NOMO-1 treated with dmso at 0.1 percent for 144 hours (cell line): ENCODE results near the gene SOBP.
"Not testable (repeated sequence)": the region's sequence is repeated elsewhere in the genome, so short reads cannot be mapped to it uniquely, and the experiment has no call there.

ENCODE experiments used
- DNase-seq: peaks from one replicate; lab custom pipeline; 2025; ENCODE audit not compliant: unreplicated experiment; lab: John Stamatoyannopoulos, UW

SOBP gene, protein sequence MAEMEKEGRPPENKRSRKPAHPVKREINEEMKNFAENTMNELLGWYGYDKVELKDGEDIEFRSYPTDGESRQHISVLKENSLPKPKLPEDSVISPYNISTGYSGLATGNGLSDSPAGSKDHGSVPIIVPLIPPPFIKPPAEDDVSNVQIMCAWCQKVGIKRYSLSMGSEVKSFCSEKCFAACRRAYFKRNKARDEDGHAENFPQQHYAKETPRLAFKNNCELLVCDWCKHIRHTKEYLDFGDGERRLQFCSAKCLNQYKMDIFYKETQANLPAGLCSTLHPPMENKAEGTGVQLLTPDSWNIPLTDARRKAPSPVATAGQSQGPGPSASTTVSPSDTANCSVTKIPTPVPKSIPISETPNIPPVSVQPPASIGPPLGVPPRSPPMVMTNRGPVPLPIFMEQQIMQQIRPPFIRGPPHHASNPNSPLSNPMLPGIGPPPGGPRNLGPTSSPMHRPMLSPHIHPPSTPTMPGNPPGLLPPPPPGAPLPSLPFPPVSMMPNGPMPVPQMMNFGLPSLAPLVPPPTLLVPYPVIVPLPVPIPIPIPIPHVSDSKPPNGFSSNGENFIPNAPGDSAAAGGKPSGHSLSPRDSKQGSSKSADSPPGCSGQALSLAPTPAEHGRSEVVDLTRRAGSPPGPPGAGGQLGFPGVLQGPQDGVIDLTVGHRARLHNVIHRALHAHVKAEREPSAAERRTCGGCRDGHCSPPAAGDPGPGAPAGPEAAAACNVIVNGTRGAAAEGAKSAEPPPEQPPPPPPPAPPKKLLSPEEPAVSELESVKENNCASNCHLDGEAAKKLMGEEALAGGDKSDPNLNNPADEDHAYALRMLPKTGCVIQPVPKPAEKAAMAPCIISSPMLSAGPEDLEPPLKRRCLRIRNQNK

DNA sequence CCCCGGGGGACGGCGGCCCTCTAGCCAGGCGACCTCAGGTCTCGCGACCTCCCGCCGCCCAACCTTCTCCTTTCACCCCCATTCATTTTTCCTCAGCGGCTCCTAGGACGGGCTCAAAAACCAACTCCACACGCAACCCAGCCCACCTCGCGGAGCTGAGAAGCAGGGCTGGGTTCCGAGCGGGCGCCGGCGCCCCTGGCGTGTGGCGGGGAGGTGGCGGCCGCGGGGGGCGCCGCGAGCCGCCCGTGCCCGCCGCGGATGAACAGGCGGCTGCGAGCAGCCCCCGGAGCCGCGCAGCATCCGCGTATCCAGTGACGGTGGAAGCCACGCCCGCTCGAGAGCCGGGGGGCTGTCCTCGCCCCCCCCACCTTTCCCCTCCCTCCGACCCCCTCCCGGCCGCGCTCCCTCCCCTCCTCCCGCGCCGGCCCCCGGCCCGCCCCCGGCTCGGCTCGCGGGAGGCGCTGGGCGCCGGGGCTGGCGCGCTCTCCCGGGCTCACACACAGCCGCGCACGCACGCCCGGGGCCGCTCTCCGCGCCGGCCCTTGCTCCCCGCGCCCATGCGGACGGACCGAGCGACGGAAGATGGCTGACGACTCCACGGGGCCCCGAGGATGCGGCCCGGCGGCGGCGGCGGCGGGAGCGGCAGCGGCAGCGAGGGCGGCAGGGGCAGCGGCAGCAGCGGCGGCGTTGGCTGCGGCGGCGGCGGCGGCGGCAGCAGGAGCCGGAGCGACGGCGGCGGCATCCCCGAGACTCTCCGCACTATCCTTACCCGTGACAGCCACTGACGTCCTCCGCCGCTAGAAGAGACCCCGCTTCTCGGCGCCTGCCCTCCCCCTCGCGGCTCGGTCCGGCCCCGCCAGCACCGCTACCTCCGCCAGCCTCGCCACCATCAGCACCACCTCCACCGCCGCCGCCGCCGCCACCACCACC, at the start of gene SOBP:
Gene SOBP (plus strand): TSS at position 482 of the 930 bp plus-strand sequence. CDS start 500 bp downstream, outside the sequence.
- DNase-seq: no peak

DNA sequence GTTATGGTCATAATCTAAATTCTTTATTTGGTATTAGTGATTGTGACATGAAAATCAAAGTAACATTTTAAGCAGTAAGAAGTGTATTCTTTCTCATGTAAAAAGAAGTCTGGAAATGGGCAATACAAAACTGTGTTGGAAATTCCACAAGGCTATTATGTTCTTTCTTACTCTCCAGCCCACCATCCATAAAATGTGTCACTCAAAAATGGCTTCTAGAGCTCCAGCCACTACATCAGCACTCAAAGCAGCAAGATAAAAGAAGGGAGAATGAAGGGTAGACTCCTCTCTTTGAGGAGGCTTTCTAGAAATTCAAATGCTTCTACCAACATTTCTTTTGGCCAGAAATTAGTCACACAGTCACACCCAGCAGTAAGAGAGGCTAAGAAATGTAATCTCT, 49.0 kb upstream of the SOBP start:
- DNase-seq: no peak

DNA sequence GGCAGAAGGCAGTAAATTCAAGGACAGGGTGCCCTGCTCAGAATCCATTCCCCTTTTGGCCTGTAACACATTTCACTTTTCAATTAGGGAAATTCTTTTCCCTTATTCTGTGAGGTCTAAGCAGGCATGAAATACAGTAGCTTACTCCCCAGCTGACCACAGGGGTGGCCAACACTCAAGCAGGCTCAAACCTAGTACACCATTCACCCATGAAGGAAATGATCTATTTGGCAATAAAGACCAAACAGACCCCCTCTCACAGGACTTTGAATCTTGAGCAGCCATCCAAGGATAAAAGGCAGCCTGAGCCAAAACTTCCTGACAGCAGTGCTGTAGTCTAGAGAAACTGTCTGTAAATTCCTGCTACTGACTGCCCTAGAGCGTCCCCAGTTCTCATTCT, 48.2 kb upstream of the SOBP start:
- no peak for DNase-seq

DNA sequence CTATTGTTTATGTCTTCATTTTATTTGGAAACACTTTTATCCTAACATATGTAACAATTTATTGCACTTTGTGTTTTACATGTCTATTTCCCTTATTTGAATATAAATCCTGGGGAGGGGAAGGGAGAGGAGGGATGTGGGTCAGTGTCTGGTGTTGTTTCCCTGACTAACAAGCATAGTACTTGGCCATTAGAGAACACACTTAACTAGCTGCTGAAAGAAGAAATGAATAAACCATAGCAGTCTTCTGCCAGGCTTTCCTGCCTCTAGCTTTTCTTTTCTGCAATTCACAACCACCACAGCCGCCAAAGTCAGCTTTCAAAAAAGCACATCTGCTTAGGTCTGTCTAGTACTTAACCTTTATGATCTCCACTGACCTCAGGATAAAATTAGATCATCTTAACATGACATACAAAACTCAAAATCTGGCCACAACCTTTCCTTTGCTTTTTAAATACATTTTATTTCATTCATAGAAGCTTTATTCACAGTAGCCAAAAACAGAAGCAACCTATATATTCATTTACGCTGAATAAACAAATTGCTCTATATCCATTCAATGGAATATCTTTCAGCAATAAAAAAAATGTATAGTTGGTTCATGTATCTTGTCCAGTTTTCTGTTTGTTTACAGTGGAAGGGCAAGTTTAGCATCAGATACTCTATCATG, 46.8 kb upstream of the SOBP start:
- no peak for DNase-seq

DNA sequence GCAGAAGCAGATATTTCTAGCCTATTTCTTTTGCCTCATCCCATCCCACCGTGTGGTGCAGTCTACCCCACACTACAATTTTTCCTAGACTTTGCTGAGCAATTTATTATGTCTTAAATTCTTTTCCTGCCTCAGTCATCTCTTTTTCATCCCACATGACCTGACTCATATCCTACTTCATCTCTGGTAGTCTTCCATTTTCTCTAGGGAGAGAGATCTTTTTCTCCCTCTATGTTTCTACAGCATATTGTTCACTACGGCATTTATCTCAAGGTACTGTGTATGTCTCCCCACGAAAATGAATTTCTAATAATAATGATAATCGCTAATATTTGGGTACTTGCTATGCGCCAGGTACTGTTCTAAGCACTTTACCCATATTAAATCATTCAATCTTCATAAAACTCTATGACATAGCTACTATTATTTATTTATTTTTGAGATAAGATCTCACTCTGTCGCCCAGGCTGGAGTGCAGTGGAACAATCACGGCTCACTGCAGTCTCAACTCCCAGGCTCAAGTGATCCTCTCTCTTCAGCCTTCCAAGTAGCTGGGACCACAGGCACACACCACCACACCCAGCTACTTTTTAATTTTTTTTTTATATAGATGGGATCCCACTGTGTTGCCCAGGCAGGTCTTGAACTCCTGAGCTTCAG, 46.2 kb upstream of the SOBP start:
- DNase-seq: no peak

DNA sequence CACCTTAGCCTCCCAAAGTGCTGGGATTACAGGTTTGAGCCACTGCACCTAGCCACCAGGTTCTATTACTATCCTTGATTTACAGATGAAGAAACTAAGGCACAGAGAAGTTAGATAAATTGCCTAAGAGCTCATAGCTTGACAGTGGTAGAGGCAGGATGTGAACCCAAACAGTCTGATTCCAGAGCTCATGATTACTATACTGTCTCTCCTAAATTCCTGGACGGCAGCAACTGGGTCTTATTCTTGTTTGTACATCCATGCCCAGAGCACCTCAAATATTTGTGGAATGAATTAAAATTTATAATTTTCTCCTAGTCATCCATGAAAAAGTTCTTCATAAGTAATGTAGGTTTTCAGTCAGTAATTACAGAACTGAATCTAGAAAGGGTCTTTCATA, 45.6 kb upstream of the SOBP start:
- no peak for DNase-seq

DNA sequence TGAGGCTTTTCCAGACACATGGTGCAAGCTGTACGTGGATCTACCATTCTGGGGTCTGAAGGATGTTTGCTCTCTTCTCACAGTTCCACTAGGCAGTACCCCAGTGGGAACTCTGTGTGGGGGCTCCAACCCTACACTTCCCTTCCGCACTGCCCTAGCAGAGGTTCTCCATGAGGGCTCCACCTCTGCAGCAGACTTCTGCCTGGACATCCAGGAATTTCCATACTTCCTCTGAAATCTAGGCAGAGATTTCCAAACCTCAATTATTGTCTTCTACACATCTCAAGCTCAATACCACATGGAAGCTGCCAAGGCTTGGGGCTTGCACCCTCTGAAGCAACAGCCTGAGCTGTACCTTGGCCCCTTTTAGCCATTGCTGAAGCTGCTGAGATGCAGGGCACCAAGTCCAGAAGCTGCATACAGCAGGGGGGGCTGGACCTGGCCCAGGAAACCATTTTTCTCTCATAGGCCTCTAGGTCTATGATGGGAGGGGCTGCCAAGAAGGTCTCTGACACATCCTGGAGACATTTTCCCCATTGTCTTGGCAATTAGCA, 42.2 kb upstream of the SOBP start:
- no peak for DNase-seq

DNA sequence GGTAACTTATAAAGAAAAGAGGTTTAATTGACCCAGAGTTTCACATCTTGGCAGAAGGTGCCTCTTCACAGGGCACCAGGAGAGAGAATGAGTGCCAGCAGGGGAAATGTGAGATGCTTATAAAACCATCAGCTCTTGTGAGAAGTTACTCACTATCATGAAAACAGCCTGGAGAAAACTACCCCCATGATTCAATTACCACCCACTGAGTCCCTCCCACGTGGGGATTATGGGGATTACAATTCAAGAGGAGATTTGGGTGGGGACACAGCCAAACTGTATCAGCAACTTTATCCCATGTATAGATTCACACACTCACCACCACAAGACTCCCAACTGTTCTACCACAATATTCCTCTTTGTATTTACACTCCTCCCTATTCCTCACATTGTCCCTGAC, 41.1 kb upstream of the SOBP start:
- no peak for DNase-seq

DNA sequence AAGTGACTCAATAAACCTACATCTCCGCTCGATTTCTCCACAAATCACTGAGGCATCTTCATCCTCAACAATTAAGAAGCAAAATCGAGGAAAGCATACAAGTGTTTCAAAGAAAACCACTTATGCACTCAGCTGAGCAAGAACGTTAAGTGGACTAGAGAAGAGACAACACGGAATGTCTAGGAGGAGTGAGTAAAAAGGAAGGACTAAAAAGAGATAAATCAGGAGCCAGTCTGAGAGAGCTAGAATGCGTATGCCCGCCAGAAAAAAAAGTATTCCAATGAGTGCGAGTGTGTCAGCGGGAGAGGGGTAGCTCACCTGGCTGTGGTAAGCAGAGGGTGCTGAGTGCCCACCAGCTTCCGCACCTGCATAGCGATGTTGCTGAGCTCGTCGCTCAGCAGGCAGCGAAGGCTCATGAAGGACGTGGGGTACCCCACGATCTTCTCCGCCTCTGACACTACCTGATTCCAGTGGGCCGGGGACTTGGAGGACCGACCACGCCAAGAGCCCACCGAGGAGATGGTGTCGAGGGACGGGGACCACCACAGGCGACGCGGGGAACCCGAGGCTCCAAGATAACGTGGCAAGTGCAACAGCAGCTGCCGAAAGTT, 31.1 kb upstream of the SOBP start:
- DNase-seq: no peak

DNA sequence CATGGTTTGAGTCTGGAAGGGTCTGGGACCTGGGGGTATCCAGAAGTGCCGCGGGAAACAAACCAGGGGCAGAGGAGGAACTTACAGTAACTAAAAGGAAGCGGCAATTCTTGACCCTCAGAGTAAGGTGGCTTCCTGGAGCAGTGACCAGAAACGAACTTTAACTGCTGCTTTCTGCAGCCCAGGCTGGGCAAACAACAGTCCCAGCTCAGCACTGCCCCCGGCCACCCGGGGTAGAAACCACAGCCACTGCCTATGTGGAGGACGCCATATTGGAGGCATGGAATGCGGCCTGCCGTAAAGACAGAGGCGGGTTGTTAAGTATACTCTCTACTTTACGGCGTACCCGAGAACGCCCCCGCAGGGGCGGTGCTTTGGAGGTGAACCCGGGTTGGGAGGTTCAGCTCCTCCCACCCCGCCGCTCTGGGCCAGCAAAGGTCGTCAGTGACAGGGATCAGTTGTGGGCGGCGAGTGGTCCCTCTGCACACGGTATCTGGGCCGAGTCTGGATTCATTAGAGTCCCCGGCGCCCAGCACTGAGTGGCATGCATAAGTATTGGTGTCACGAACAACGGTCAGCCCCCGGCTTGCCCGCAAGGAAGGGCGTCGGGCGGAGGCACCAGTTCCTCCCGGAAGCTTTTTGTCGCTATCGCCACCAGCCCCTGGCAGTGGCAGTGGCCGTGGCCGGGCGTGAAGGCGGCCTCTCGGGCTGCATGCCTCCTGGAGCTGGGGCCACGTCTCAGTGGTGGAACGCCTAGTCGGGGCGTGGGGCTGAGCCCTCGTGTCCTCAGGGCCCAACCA, 30.4 kb upstream of the SOBP start, which contains the start of gene PDSS2:
Gene PDSS2 (minus strand): TSS at position 282 of the 800 bp plus-strand sequence. CDS start 279 bp downstream, at position 3.
- DNase-seq: peak; percentile 96

DNA sequence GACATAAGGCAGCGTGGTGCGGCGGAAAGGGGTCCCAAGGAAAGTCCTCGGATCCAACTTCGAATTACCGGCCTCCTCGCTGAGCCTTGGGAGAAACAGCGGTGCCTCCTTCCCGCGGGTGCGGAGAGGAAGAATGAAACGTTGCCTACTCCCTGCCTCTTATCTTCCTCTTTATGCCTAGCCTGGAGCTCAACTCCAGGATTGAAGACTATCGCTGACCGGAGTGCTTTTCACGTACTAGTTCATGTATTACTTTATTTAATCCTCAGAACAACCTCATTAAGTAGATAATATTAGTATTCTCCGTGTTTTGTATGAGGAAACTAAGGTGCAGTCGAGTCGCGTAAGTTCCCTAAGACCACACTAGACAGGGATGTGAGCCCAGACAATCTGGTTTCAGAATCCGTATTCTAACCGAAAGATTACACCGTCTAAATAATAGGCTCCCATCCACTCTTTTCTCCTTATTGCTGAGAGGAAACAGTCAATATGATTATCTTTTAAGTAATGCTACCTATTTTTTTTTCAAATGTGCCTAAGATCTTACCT, 29.8 kb upstream of the SOBP start:
- peak; percentile 68 for DNase-seq

DNA sequence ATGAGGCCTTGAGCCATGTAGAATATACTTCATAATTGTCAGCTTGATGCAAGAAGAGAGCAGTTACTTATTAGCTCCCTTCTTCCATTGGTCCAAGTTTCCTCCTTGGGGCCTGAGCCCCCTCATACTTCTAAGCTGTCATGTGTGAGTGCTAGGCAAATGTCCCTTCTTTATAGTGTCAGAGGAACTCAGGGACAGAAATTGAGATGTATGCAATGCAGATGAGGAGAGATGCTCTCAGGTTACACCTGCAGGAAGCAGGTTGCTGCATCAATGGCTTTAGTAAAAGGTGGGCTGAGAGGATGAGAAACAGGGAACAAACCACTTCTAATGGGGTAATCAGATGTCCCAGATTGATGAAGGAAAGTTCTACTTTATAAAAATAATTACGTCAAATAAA, 23.9 kb upstream of the SOBP start:
- DNase-seq: no peak

DNA sequence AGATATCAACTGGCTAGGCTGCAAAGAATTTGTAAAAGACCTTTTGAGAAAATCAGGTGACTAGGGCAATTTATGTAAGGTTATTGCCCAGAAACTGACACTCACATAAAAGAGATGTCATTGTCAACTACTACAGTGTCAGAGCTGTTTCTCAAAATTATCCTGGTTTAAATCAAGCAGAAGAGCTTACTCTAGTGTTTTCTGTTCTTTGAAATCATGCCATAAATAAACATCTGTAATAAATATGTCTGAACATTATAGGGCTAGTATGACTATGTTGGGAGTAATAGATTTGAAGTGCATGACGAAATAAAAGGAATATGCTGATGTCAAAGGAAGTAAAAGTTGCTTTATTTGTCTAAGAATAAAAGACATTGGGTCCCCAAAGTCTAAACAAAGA, 19.6 kb upstream of the SOBP start:
- DNase-seq: no peak

DNA sequence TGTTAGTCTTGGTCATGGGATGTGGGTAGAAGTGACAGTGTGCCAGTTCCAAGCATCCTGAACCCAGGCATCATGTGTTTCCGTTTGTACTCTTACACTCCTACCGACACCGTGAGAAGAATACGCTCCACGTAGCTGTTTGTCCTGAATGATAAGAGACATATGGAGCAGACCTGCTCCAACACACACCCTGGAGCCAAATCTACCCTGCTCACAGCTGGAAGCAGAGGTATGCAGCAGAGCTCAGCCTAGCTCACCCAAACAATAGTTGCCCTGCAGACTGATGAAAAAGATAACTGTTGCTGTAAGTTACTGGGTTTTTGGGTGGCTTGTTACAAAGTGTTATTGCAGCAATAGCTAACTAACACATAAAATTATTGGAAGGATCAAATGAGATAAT, 16.3 kb upstream of the SOBP start:
- DNase-seq: no peak

DNA sequence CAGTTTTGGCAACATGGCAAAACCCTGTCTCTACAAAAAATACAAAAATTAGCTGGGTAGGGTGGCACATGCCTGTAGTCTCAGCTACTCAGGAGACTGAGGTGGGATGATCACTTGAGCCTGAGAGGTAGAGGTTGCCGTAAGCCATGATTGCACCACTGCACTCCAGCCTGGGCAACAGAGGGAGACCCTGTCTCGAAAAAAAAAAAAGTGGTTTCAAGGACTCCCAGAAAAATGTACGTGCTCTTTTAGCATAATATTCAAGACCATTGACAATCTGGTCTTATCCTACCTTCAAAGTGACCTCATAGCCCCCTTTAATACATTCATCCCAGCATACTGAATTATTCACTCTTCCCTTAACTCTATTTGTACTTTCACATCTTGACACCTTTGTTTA, 14.6 kb upstream of the SOBP start:
- not testable (repeated sequence) for DNase-seq

DNA sequence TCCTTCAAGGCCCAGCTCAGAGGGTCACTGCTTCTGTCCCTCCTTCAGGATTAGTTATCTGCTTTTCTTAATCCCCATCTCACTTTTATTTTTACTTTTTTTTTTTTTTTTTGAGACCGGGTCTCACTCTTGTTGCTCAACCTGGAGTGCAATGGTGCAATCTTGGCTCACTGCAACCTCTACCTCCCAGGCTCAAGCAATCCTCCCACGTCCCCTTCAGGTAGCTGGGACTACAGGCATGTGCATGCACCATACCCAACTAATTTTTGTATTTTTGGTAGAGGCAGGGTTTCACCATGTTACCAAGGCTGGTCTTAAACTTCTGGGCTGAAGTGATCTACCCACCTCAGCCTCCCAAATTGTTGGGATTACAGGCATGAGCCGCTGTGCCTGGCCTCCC, 14.1 kb upstream of the SOBP start:
- not testable (repeated sequence) for DNase-seq

DNA sequence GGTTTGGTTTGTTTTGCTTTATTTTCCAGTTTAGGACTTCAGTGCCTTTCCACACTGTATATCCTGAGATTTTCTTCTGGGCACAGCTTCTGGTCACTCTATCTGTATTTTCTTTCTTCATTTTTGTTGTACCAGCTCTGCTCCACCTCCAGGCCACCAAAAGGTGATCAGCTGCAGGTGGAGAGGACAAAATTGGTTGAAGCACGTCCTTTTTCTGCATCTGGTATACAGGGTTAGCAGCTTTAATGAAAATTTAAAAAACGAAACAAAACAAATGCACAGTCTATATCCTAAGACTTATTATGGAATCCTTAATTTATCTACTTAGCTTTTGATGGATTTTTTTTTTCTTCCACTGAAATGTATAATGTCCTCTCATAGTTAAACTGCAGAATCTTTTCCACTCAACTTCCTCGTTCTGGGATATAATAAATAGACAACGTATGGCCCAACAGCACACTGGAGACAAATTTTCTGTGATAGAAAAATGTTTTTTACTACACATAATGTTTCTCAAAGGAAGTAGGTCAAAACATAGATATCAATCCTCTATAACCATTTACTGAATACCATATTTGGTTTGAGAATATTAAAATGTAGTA, 10.7 kb upstream of the SOBP start:
- no peak for DNase-seq

DNA sequence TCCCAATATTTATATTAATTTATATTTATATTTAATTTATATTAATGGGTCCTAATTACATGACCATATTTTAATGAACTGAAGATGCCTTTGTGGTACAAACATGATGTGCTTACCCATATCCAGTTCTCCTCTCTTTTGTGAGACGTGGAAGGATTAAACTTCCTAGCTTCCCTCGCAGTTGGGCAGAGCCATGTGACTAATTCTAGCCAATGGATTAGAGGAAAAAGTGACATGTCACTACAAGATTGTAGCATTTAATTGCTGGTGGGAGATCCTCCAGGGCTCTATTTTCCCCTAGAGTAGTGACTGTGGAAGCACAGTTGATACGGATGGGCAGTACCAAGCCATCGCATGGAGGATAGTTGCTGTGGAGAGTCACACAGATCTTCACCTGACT, 4.8 kb upstream of the SOBP start:
- no peak for DNase-seq
